Psoas muscle (tissue), 8 donors: ENCODE data around the gene SCNN1B. TPM values are rescaled to one million over a fixed set of nuclear protein-coding genes. Genes with fewer than 3 reads are reported as not detected.

Experiments
- ATAC-seq, 4 donors: fragments of 200-7000 bp; cut with Tn5 transposase; one replicate each; pipeline ENCODE4 v1.9.1; 2020; ENCODE audit warnings: moderate library complexity in 3 of 4, mild to moderate bottlenecking in 2 of 4
- DNase-seq, 2 donors: peaks; one replicate each; pipeline ENCODE4 v3.0.0-alpha.2; 2020
- H3K27ac ChIP-seq: fragments of 200-600 bp; one replicate; pipeline ENCODE4 v1.8.0; 2022
- H3K27me3 ChIP-seq, 3 donors: fragments of 200-600 bp in 1 of 3; one replicate each; pipeline versions ENCODE4 v1.6.1 to v1.8.0; 2013 to 2022; ENCODE audit warnings: low read length in 2 of 3, mild to moderate bottlenecking in 2 of 3, moderate library complexity in 1 of 3; ENCODE audit not compliant: insufficient read depth in 3 of 3
- H3K36me3 ChIP-seq, 2 donors: fragments of 200-600 bp in 1 of 2; one replicate each; pipeline versions ENCODE4 v1.6.1 to v1.8.0; 2013 to 2022; ENCODE audit warnings: low read depth in 1 of 2, mild to moderate bottlenecking in 1 of 2, moderate library complexity in 1 of 2; ENCODE audit not compliant: insufficient read depth in 1 of 2
- H3K4me1 ChIP-seq: fragments of 200-600 bp; one replicate; pipeline ENCODE4 v1.8.0; 2022
- H3K4me3 ChIP-seq: fragments of 200-600 bp; one replicate; pipeline ENCODE4 v1.8.0; 2022; ENCODE audit warnings: mild to moderate bottlenecking
- H3K9me3 ChIP-seq: fragments of 200-600 bp; one replicate; pipeline ENCODE4 v1.8.0; 2022
- WGBS, 3 donors: extraction: QIAGEN DNeasy Blood & Tissue Kit; methylation state at CpG; one replicate each; pipeline versions ENCODE4 v1.1.6 to v1.1.7; 2013; 5-methylcytosine and 5-hydroxymethylcytosine counted together
- intact Hi-C, 2 donors: fragments of 100-400 bp; cut with DNase I; formaldehyde crosslinking; loops; one replicate each; pipeline versions ENCODE4 v1.11.0 to v1.14.2; 2022
- polyA plus RNA-seq, 3 donors: library from polyadenylated mRNA; stranded (reverse); fragments of 200-250 nt; gene quantifications; one replicate each; pipeline ENCODE4 v1.2.3, GENCODE V29; 2013
- total RNA-seq, 4 donors: library from RNA; stranded (reverse); fragmentation: NEBNext Ultra II Directional in 2 of 4; extraction: Animal tissue kit (Norgen Biotek cat#: 25700) in 2 of 4; gene quantifications; one replicate each; pipeline versions ENCODE4 v1.2.1 to v1.2.4, GENCODE V29; 2021 to 2023
- TF ChIP-seq, protein P1 (sequence below): fragments of 200-600 bp; IDR thresholded peaks from one replicate; pipeline ENCODE4 v1.8.0; 2022; ENCODE audit warnings: antibody characterized with exemption
- donor health status: healthy with polysubstance abuse.
- donor health status: DM: no; HTN: no; CAD: no; lungs with moderate emphysema.
- donor health status: Bipolar disorder and iron deficiency.
- donor health status: healthy.
- donor health status: DM: yes; HTN: yes; CAD: no.
- donor health status: DM: no; HTN: no; CAD: no.
- donor health status: DM: no; HTN: no; CAD: no.
- donor health status: DM: yes; HTN: yes; CAD: no.

SCNN1B gene
- total and polyA plus RNA-seq, 7 donors = 0.10 to 0.76 (median 0.51) TPM

DNA sequence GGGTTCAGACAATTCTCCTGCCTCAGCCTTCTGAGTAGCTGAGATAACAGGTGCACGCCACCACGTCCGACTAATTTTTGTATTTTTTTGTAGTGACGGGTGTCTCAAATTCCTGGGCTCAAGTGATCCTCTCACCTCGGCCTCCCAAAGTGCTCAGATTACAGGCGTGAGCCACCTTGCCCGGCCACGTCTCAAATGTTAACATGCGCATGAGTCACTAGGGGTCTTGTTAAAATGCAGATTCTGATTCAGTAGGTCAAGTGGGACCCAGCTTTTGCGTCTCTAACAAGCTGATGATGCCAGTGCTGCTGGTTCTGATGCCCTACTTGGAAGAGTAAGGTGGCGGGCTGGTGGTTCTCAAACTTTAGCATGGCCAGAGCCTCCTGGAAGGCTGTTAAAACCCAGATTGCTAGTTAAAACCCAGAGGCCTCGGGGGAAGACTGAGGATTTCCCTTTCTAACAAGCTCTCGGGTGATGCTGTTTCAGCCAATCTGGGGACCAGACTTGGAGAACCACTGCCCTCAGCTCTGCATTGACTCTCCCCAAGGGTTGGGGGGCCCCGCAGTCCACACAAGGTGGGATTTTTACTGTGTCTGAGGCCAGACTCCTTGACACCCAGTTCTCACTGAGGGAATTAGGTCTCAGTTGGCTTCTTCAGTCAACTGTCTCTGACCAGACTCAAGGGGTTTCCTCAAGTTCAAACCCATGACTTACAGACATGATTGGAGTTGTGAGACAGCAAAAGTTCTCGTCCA, 17.9 kb downstream of the SCNN1B start:
- ATAC-seq (no peak), DNase-seq (no peak)
- H3K4me3 ChIP-seq = no peak overlapping the region
- intact Hi-C loops = no loop called here
- H3K9me3 ChIP-seq = no peaks in the 10 kb centered on the region
- no peaks in the 10 kb centered on the region for H3K36me3 ChIP-seq
- 72 to 81% (median 80%) methylated on average over 15 of the region's 15 CpGs for WGBS, 3 donors
- no peak overlapping the region for H3K27ac ChIP-seq
- H3K27me3 ChIP-seq = no peaks in the 10 kb centered on the region
- TF ChIP-seq, protein P1, sequence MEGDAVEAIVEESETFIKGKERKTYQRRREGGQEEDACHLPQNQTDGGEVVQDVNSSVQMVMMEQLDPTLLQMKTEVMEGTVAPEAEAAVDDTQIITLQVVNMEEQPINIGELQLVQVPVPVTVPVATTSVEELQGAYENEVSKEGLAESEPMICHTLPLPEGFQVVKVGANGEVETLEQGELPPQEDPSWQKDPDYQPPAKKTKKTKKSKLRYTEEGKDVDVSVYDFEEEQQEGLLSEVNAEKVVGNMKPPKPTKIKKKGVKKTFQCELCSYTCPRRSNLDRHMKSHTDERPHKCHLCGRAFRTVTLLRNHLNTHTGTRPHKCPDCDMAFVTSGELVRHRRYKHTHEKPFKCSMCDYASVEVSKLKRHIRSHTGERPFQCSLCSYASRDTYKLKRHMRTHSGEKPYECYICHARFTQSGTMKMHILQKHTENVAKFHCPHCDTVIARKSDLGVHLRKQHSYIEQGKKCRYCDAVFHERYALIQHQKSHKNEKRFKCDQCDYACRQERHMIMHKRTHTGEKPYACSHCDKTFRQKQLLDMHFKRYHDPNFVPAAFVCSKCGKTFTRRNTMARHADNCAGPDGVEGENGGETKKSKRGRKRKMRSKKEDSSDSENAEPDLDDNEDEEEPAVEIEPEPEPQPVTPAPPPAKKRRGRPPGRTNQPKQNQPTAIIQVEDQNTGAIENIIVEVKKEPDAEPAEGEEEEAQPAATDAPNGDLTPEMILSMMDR = no peak
- no peaks in the 10 kb centered on the region for H3K4me1 ChIP-seq

DNA sequence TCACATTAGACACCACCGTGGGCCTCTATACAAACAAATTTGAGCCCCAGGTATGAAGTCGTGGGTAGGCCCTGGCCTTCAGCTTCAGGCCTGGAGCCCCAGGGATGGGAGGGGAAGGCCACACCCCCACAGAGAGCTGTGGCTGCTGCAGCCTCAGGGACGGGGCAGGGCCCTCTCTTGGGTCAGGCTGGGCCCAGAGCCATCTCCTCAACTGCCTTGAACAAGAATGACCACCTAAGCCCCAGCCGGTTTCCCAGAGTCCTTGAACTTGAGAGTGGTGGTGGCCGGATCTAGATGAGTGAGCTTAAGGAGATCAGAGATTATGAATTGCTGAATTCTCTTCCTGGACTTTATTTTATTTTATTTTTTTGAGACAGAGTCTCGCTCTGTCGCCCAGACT, 18.6 kb downstream of the SCNN1B start:
- no peak for DNase-seq
- ATAC-seq = no peak
- no peaks in the 10 kb centered on the region for H3K36me3 ChIP-seq
- H3K9me3 ChIP-seq = no peaks in the 10 kb centered on the region
- H3K27me3 ChIP-seq = no peaks in the 10 kb centered on the region
- no peaks in the 10 kb centered on the region for H3K4me1 ChIP-seq
- intact Hi-C loops = no loop called here
- H3K4me3 ChIP-seq = no peak overlapping the region
- 72 to 80% (median 73%) methylated on average over 7 of the region's 7 CpGs for WGBS, 3 donors
- no peak overlapping the region for H3K27ac ChIP-seq
- TF ChIP-seq, protein P1 = no peak

DNA sequence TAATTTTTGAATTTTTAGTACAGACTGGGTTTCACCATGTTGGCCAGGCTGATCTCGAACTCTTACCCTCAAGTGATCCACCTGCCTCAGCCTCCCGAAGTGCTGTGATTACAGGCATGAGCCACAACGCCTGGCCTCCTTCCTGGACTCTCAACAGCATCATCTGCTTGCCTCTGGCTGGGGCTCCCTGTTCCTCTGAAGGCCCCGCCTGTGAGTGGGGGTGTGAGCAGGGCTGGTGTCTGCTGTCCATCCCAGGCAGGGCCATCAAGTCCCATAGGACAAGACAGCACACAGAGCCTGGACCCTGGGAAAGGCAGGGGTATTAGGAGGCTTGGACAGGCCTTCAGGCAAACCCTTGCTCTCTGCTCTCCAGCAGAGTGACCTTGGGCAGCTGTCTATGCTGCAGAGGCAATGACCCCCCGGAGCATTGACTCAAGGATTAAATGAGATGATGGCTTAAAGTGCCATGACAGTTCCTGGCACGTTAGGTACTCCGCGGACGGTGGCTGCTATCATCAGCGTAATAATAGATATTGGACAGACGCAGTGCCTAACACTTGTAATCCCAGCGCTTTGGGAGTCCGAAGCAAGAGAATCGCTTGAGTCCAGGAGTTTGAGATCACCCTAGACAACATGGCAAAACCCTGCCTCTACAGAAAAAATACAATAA, 19.2 kb downstream of the SCNN1B start:
- Histone ChIP-seq H3K9me3 (no peaks in the 10 kb centered on the region), H3K36me3 (no peaks in the 10 kb centered on the region), H3K27me3 (no peaks in the 10 kb centered on the region), H3K4me1 (no peaks in the 10 kb centered on the region), H3K4me3 (no peak overlapping the region), H3K27ac (no peak overlapping the region)
- WGBS, 3 donors = 64 to 78% (median 72%) methylated on average over 14 of the region's 14 CpGs
- DNase-seq = no peak
- TF ChIP-seq, protein P1 = no peak
- intact Hi-C loops = no loop called here
- no peak for ATAC-seq

DNA sequence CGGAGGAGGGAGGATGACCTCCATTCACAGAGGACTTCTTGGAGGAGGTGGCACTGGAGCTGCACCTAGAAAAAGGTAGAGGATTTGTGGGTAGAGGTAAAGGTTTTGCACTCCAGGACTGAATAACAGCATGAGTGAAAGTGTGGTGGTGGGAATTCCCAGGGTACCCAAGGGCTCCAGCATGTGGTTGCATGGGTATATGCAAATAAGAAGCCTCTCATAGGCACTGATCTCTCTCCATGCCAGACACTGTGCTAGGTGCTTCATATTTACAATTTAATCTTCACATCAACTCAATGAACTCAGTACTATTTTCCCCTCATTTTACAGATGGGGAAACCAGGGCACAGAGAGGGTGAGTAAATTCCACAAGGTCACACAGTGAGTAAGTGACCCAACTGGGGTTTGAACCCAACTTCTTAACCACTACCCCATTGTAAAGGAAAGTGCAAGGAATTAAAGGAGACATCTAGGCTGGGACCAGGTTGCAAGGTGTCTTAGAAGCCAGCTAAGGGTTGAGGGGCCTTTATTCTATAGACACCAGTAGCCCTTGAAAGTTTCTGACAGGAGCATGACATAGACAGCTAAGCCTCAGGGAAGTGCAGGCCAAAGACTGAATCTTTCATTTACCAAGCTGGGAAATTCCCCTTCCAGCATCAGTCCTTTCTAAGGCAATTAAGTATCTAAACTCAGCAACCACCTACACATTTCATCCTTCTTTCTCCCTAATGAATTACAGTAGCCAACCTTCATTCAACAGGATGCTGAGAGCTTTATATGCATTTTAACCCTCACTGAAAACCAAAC, 21.3 kb downstream of the SCNN1B start:
- 79 to 94% (median 93%) methylated on average over 1 of the region's 1 CpG for WGBS, 3 donors
- DNase-seq (no peak), ATAC-seq (no peak)
- no peaks in the 10 kb centered on the region for H3K27me3 ChIP-seq
- no peak overlapping the region for H3K27ac ChIP-seq
- H3K4me3 ChIP-seq = no peak overlapping the region
- H3K36me3 ChIP-seq = no peaks in the 10 kb centered on the region
- H3K4me1 ChIP-seq = no peaks in the 10 kb centered on the region
- no peaks in the 10 kb centered on the region for H3K9me3 ChIP-seq
- TF ChIP-seq, protein P1 = no peak
- intact Hi-C loops = no loop called here
